ENCODE data around the gene CLASRP. TPM values are rescaled to one million over a fixed set of nuclear protein-coding genes. Genes with fewer than 3 reads are reported as not detected.
"Not testable (repeated sequence)": the region's sequence is repeated elsewhere in the genome, so short reads cannot be mapped to it uniquely, and the experiment has no call there.

CLASRP gene
- total RNA-seq, 1 donor from 2014 or later = 25.1 TPM

DNA sequence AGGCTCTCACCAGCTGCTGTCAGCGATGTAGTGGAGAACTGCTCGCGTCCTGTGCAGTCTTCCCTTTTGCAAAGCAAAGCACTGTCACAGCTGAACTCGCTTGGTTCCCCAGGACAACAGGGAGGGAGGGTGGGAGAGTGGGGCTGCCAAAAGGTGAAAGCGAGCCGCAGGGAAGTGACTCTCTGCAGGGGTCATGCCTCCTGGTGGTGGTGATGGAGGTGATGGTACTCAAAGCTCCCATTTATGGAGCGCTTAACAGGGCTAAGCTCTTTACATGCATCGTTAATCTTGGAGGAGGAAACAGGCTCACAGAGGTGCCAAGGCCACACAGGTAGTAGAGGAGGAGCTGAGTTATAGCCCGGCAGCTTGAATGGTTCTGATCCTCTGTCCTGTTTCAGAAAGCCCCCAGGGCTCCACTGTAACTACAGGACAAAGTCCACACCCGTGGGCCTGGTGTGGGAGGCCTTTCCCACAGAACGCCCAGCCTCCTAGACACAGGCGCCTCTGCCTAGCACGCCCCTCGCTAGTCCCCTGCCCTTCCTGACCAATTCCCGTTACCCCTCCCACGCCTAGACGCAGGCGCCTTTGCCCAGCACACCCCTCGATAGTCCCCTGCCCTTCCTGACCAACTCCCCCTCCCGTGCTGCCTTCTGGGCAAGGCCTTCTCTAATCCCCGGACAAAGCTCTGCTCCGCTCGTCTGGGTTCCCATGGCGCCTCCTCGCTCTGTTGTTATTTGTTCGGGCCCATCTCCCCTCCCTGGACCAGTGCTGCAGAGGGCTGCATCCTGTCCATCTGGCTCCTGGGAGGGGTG is 64.9 kb downstream of the CLASRP start:
- DNase-seq (ENCODE audit: low read depth) = peak; percentile 60

DNA sequence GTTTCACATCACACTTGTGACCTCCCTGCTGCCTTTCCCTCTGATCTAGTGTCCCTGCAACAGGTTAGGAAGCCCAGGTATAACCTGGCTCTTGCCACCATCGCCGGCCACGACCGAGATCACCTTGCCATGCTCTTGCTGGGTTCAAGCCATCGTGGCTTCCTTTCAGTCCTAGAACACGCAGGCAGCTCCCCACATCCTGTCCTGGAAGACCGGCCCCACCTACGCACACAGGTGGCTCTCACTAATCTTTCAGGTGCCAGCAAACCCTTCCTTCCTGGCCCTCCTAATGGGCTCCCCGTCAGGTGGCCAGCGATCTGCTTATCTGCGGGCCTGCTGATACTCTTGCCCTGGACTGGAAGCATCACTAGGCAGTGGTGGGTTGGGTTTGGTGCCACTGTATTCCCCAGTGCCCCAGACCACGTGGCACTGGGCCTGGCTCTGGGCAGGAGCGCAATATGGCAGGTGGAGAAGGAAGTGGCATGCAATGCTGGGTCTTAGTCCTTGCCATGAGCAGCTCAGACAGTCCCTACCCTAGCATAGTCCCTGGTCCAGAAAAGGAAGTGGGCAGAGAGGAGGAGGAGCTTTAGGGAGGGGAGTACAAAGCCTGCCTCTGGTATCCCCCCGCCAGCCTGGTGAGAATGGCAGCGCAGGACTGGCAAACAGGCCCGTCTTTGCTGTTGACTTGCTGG is 66.0 kb downstream of the CLASRP start:
- DNase-seq (ENCODE audit: low read depth) = no peak

DNA sequence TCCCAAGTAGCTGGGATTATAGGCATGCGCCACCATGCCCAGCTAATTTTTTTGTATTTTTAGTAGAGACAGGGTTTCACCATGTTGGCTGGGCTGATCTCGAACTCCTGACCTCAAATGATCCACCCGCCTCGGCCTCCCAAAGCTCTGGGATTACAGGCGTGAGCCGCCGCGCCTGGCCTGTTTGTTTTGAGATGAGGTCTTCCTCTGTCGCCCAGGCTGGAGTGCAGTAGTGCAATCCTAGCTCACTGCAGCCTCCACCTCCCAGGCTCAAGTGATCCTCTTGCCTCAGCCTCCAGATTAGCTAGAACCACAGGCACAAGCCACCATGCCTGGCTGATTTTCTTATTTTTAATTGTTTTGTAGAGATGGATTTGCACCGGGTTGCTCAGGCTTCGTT is 67.5 kb downstream of the CLASRP start:
- DNase-seq (ENCODE audit: low read depth) = not testable (repeated sequence)

DNA sequence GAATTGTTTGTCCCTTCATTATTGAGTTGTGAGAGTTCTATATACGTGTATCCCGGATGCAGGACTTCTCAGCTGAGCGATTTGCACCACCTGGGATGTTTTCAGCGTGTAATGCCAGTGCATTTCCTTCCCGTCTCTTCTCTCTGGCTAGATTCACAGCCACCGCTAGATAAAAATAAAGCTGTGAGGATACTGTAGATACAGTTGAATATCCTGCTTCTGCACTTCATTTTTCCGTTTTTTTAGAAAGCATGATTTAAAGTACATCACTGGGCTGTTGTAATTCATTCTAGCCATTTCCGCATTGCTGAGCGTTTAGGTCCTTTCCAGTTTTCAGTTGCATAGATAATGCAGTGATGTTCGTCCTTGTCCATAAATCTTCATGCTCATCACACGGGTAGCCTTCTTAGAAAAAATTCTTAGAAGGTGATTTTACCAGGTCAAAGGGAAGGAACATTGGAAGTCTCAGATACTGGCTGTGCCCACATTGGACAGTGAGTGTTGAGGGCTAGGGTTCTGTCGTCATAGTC is 68.8 kb downstream of the CLASRP start:
- DNase-seq (ENCODE audit: low read depth) = no peak

DNA sequence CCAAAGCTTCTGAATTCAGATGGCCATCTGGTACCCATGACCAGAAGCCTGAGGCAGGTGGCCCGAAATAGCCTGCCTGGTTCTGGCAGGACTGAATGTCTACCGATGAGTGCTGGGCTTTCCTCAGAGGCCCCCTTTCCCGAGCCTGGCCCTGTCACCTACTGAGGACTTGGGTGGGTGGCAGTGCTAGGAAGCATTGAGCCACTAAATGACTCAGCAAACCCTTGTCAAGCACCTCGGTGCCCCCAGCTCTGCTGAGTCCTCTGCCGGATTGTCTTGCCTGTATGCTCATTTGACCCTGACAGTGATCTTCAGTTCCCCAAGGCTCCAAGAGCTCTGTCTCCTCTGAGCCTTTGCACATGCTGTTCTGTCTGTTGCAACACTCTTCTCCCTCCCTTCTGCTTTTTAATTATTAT is 72.0 kb downstream of the CLASRP start:
- DNase-seq (ENCODE audit: low read depth) = no peak

DNA sequence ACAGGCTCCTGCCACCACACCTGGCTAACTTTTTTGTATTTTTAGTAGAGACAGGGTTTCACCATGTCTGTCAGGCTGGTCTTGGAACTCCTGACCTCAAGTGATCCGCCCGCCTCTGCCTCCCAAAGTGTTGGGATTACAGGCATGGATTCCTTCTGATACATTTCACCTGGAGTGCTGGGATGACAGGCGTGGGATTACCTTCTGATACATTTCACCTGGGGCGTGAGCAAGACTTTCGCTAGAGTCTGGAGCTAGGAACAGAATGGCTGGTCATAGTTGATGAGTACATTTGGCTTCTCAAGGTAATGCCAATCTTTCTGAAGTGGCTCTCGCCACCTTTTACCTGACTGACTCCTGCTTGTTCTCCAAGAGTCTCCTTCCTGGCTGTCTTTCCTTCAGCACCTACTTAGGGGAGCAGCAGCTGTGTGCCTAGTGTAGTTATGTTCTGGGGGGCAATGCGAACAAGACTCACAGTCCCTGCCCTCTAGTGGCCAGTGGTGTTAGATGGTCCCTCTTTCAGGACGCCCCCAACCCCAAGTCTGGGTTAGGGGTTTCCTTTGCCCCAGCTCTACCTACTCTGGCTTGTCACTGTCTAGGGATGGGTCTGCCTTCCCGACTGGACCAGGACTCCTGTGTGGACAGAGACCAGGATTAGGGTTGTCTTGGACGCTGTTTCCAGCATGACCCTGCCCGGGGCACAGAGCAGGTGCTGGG is 73.4 kb downstream of the CLASRP start:
- no peak for DNase-seq (ENCODE audit: low read depth)

DNA sequence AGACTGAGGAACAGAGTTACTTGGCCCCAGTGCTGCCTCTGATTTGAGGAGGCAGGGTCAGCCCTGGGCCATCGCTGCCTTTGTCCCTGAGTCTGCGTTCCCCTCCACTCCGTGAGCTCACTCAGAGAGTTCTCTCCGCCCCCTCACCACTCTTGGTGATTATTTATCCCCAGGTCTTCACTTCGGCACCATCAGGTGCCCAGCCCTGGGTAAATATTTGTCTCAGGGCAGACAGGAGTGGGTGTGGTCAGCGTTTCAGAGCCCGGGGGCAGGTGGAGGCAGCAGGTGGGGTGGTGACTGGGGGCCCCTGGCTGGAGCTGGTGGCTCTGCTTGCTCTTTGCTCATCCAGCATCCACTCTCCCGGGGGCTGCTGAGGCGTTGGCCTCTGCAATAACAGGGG is 74.8 kb downstream of the CLASRP start:
- no peak for DNase-seq (ENCODE audit: low read depth)

DNA sequence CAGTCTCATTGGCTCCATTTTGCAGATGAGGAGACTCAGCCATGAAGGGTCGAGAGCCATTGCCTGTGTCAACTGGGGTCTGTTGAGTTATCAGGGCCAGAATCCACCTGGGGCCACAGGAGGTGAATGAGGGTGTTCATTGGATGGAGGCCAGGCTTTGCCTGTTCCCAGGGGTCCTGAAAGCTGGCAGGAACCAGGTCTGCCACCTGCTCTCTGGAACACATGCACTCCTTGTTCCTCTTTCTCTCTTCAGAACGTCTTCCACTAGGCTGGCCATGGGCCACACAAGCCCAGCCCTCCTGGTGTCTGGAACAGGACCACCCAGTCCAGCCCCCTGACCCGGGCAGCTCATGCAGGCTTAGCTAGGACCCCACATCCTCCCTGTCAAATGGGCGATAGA is 75.3 kb downstream of the CLASRP start:
- DNase-seq (ENCODE audit: low read depth) = no peak

DNA sequence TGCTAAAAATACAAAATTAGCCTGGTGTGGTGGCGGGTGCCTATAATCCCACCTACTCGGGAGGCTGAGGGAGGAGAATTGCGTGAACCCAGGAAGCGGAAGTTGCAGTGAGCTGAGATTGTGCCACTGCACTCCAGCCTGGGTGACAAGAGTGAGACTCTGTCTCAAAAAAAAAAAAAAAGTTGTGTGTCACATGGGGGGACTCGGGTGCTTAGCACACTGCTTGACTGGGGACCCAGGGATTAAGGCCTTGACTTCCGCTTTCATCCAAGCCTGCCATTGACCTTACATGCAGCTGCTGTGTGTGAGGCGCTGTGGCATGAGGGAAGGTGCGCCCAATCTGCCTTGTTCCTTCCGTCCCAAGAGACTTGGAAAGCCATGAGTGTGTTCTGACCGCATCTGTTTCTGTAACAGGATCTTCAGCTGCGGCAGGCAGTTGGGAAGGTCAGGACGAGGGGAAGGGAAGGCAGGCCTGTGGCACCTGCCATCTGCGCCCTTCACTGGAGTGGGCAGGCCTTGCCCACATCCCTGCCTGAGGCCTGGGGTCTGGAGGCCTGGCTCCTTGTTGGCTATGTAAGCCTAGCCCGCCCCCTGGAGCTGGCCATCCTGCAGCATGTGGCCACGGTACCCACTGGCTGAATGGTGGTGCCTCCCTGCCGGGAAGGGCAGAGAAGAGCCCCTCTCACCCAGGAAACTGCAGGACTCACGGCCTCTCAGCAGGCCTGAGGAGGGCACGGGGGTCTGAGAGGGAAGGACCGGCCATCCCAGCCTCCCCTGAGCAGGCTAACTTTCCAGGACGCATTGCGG is 77.2 kb downstream of the CLASRP start:
- no peak for DNase-seq (ENCODE audit: low read depth)

DNA sequence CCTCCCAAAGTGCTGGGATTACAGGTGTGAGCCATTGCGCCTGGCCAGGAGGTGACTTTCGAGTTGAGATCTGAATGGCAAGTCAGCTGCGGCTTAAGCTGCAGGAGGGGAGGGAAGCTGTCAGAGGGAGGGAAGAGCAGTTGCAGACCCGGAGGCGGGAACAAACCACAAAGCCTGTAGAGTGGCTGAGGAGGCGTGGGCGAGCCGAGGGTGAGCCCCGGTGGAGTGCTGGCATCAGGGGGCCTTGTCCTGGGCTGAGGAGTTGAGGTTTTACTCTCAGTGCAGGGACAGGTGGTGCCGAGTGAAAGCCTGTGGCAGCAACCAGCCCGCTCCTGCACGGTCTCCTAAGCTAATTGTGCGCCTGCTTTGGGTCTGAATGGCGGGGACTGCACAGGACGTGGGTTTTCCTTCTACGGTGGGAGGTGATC is 78.3 kb downstream of the CLASRP start:
- no peak for DNase-seq (ENCODE audit: low read depth)

DNA sequence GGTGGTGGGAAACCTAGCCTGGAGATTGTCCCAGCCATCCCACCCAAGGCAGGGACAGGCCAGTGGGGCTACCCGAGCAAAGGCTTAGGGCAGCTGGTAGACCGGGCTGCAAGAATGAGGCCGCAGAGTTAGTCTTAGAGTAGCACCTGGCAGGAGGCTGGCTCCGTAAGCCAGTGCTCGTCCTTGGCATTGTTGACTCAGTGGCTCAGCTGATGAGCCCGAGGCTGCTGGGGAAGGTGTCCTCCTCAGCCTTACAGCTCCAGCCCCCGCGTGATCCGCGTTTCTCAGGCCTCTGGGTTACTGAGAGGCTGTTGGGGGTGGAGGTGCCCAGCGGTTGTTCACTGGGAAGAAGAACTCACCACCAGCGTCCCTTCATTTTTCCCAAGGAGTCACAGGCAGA is 78.8 kb downstream of the CLASRP start:
- no peak for DNase-seq (ENCODE audit: low read depth)

DNA sequence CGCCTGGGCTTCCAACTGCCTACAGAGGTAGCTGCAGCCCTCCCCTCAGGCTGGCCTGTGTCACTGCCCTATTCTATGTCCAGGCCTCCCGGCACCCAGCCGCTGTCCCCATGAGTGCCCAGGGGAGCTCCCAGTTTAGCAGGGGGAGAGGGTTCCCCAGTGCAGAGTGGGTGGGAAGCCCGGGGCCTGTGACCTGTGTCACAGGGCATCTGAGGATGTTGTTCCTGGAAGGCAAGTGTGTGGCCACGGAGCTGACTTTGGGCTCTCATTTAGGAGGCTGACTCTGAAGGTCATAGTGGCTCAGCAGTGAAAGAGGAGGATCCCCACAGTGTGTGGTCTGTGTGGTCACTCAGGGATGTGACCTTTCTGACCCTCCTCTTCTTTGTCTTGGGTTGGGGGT is 79.3 kb downstream of the CLASRP start:
- DNase-seq (ENCODE audit: low read depth) = no peak

DNA sequence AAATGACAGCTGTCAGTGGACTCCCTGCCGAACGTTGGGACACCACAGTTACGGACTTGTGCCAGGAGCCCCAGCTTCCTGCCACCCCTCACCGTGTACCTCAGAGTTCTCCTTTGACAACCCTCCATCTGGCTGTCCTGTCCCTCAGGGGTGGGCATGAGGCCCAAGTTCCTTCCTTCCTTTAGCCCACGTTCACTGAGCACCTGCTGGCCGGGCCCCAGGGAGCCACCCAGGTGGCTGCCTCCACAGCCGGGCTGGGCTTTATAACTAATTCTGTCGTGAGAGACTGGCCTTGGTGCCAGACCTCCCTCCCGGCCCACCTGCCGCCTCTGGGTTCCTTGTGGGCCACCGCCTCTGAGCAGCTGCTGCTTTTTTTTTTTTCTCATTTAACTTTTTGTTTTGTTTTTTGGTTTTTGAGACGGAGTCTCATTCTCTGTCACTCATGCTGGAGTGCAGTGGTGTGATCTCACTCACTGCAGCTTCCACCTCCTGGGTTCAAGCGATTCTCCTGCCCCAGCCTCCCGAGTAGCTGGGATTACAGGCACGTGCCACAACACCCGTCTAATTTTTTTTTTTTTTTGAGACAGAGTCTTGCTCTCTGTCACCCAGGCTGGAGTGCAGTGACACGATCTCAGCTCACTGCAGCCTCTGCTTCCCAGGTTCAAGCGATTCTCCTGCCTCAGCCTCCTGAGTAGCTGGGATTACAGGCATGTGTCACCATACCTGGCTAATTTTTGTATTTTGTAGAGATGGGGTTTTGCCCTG is 79.9 kb downstream of the CLASRP start:
- DNase-seq (ENCODE audit: low read depth) = not testable (repeated sequence)

DNA sequence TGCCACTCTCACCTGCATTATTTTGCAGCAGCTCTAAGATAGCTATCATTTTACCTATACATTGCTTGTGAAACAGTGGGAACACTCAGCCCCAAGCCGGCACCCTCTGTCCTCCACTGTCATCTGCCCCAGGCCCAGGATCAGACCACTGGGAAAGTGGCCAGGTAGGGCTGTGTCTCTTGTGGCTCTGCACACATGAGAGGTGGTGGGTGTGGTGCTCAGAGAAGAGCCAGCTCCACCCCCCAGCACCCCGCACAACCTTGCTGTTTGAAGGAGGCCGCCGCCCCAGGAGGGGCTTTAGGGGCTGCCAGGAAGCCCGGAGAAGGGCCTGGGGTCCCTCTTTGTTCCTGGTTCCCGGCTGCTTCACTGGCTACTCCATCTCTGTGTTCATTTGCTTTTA is 80.7 kb downstream of the CLASRP start:
- DNase-seq (ENCODE audit: low read depth) = no peak

Other genes with a start within 250 kb of the CLASRP start
- 7.5 and 186 TPM in 2 replicates for gene BCAM, start 229.9 kb upstream of the CLASRP start, total RNA-seq
- 119 and 183 TPM in 2 replicates for gene NECTIN2, start 192.7 kb upstream of the CLASRP start, total RNA-seq
- 65.9 and 71.9 TPM in 2 replicates for gene TOMM40, start 147.8 kb upstream of the CLASRP start, total RNA-seq
- 14.8 and 38.3 TPM in 2 replicates for gene APOE, start 133.2 kb upstream of the CLASRP start, total RNA-seq
- 0.20 and 5.4 TPM in 2 replicates for gene APOC1, start 124.4 kb upstream of the CLASRP start, total RNA-seq
- not detected in 2 replicates for gene APOC4, start 96.8 kb upstream of the CLASRP start, total RNA-seq
- not detected in 2 replicates for gene APOC2, start 93.0 kb upstream of the CLASRP start, total RNA-seq
- 18.4 and 77.4 TPM in 2 replicates for gene CLPTM1, start 83.7 kb upstream of the CLASRP start, total RNA-seq
- 21.2 and 25.9 TPM in 2 replicates for gene RELB, start 37.6 kb upstream of the CLASRP start, total RNA-seq
- gene ZNF296, start 37.4 kb downstream of the CLASRP start, total RNA-seq = 0.65 TPM in 1 of 2 replicates, not detected in the other
- gene GEMIN7, start 40.2 kb downstream of the CLASRP start, total RNA-seq = 21.5 and 51.4 TPM in 2 replicates
- 35.6 and 37.1 TPM in 2 replicates for gene PPP1R37, start 54.1 kb downstream of the CLASRP start, total RNA-seq
- 0.10 TPM in 1 of 2 replicates, not detected in the other for gene NKPD1, start 121.9 kb downstream of the CLASRP start, total RNA-seq
- gene TRAPPC6A, start 139.2 kb downstream of the CLASRP start, total RNA-seq = 20.1 and 22.4 TPM in 2 replicates
- gene BLOC1S3, start 139.7 kb downstream of the CLASRP start, total RNA-seq = 4.5 and 7.4 TPM in 2 replicates
- gene EXOC3L2, start 206.4 kb downstream of the CLASRP start, total RNA-seq = not detected in 2 replicates
- gene MARK4, start 212.2 kb downstream of the CLASRP start, total RNA-seq = 5.0 and 27.2 TPM in 2 replicates

All from renal cortical epithelial cell (primary cell).